GM19328 (cell line): ENCODE measurements around the gene MLYCD.
A peak's percentile ranks its signal among the peaks of the same experiment; 100 is the strongest.

Source experiments
- ATAC-seq: cut with Tn5 transposase; IDR thresholded peaks from one replicate; pipeline ENCODE4 v1.9.1; 2021; ENCODE audit warnings: mild to moderate bottlenecking, moderate library complexity; ENCODE audit not compliant: unreplicated experiment

MLYCD gene

DNA sequence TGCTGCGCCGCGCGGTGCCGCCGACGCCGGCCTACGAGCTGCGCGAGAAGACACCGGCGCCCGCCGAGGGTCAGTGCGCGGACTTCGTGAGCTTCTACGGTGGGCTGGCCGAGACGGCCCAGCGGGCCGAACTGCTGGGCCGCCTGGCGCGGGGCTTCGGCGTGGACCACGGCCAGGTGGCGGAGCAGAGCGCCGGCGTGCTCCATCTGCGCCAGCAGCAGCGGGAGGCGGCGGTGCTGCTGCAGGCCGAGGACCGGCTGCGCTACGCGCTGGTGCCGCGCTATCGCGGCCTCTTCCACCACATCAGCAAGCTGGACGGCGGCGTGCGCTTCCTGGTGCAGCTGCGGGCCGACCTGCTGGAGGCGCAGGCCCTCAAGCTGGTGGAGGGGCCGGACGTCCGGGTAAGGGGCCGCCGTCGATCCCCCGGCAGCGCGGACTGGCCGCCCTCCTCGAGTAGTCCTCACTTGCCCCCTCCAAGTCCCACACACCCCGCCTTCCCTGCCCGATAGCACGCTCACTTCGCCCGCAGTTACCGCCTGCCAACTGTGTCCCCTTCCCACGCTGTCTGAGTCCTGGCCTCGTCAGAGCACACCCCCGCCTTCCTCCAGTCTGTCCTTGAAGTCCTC, 470 bp downstream of the MLYCD start:
- ATAC-seq = peak; percentile 49

DNA sequence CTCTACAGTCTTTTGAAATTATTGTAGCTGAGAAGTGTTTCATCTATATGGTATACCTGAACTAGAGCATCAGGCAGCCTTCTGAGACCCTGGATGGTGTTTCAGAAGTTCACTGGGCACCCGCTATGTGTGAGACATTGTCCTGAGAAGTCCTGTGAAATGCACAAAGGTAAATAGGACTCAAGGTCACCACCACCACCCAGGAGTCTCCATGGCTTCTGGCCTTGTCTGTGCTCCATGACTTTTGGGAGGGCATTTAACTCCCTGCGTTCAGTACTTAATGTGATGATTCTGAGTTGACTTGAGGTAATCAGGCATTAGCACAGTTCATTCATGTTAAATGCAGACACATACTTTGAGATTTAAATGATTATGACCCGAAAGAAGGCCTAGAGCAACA, 1.1 kb downstream of the MLYCD start:
- ATAC-seq = no peak

DNA sequence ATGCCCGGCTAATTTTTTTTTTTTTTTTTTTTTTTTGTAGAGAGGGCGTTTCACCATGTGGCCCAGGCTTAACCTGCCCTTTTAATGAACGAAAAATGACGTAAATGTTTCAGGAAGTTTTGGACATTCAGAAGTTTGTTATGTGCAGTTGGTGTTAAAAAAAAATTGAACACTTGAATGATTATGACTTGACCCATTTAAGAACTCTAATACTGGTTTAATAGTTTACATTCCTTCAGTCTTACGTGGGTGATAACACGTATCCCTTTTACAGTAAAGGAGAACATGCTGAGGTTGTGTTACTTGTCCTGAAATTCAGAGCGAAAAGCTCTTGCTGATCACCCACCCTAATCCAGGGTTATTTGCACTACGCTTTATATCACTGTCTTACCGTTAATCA, 1.7 kb downstream of the MLYCD start:
- no peak for ATAC-seq

GRCh38 chr16:83901101-83901500, 2.2 kb downstream of the MLYCD start:
- ATAC-seq = no peak

DNA sequence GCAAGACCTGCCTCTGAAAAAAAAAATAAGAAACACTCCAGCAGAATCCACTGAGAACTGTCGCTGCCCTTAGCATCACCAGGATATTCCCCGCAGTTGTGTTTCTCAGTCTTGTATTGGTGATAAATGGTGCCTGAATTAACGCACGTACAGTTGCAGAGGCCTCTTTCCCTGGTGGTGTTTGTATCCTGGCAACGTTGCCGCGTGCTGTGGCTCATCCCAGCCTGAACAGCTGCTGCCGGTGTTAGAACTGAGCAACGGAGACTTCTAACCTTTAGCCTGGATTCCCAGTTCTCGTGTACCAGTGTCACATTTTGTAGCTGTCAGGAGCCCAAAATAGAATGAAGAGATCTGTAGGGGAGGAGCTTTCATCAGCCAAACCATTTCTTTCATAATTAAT, 4.8 kb downstream of the MLYCD start:
- no peak for ATAC-seq

DNA sequence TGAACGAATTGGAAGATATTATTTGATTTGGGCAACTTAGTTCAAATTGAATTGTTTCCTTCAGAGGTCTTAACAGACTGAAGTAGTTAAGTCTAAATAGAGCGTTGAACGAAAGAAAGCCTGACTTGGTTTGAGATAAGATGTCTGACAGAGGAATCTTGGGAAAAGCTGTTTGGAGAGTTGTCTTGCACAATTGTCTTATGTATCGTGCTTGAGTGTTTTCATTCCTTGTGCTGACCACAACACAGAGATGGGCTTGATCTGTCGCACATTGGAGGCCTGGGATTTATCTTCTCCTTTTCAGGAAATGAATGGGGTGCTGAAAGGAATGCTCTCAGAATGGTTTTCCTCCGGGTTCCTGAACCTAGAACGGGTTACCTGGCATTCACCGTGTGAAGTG, 7.8 kb downstream of the MLYCD start:
- ATAC-seq = no peak

DNA sequence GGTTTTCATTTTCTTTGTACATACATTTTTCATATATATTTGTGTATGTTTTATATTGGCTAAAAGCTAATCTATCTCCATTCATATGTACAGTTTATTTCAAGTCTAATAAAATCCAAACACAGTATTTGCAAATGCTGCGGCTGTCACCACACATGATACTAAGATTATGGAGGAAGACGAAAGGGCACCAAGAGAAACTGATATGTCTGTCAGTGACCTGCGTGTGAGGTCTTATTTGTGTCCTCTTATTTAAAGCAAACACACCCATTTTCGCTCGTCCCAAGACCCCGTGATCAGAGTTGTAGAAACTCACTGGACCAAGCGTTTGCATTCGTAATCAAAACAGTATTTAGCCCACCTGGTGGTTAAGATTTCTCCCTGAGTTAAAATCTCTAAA, 8.2 kb downstream of the MLYCD start:
- no peak for ATAC-seq

GRCh38 chr16:83907631-83908250, 8.8 kb downstream of the MLYCD start:
- ATAC-seq = no peak

GRCh38 chr16:83908798-83909197, 9.9 kb downstream of the MLYCD start:
- ATAC-seq = no peak

GRCh38 chr16:83911290-83911689, 12.4 kb downstream of the MLYCD start:
- no peak for ATAC-seq

GRCh38 chr16:83912519-83913244, 13.8 kb downstream of the MLYCD start:
- ATAC-seq = no peak

DNA sequence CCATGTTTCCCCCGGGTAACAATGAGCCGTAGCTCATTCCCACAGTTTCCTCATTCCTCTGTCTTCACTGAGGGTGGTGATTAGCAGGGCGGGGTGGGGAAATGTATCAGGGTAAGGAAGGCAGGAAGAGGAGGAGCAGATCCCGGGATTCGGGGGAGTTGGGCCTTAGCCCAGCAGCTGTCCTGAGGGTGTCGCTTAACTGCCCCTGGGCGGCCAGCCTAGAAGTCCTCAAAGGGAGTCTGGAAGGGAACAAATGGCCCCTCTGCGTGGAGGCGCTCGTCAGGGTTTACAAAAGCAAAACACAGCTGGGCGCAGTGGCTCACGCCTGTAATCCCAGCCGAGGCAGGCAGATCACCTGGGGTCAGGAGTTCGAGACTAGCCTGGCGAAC, 14.3 kb downstream of the MLYCD start:
- no peak for ATAC-seq

GRCh38 chr16:83914091-83914710, 15.3 kb downstream of the MLYCD start:
- ATAC-seq = no peak

GRCh38 chr16:83915081-83915480, 16.2 kb downstream of the MLYCD start:
- no peak for ATAC-seq

- no peak for ATAC-seq
Observed at GRCh38 chr16:83915491-83915890, 16.6 kb downstream of the MLYCD start.

- no peak for ATAC-seq
Observed at GRCh38 chr16:83917152-83918120, 18.5 kb downstream of the MLYCD start.

GRCh38 chr16:83920894-83921491, 22.1 kb downstream of the MLYCD start:
- ATAC-seq = no peak

GRCh38 chr16:83923581-83924365, 24.9 kb downstream of the MLYCD start:
- ATAC-seq = no peak

DNA sequence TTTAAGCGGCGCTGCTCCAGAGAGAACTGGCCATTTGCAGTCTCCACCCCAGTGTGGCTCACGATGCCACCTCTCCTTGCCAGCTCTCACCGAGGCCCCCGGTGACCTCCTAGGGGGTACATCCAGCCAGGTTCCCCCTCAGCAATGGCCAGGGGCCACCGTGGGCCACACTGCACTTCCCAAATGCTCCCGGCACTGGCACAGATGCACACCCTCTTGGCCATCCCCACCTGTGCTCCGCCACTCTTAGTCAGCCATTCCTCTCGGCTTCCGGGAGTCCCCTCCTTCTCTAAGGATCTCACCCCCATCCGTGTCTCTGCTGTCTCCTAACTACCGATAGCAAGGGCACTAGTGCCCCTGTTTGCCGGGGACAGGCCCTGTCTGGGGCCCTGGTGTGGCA, 25.8 kb downstream of the MLYCD start:
- ATAC-seq = no peak
